Measurements from ENCODE around the gene FAM72C.
"Not testable (repeated sequence)": the region's sequence is repeated elsewhere in the genome, so short reads cannot be mapped to it uniquely, and the experiment has no call there.

DNA sequence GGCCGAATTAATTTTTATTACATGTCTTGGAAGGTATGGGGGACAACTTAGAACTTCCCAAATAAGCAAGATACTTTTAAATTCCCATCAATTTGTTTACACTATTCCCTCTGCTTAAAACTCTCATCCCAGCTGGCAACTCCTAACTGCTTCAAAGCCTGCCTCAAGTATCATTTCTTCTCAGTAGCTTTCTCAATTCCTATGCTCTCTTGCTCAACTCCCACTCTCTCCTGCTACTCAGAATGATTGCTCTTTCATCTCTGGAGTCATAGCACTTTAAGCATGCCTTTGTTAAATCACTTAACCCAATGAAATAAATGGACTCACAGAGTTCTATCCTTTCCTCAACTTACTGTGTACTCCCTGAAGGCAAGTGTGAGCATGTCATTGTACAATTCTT, 18.9 kb downstream of the FAM72C start:
- TF ChIP-seq CTCF, POLR2A (IDR thresholded peaks at IDR 0.05): not testable (repeated sequence)

Data from uterus (tissue), 2 donors.